A673 (cell line): ENCODE results near the gene RNFT2.

Experiments
- EZH2 ChIP-seq: fragments of 200-600 bp; sonication (generic); IDR thresholded peaks from 2 replicates; pipeline ENCODE4 v1.6.1; 2017; ENCODE audit warnings: borderline replicate concordance, low read depth, mild to moderate bottlenecking, mixed read lengths, antibody characterized with exemption, low read length; ENCODE audit not compliant: poor library complexity, severe bottlenecking
- TF ChIP-seq, protein P1 (sequence below): fragments of 300-800, 200-600 bp; sonication (generic); conservative IDR thresholded peaks from 2 replicates; pipeline ENCODE4 v1.5.1; 2017; ENCODE audit warnings: low read depth, mild to moderate bottlenecking, antibody characterized with exemption, low read length, moderate library complexity, mixed read lengths

DNA sequence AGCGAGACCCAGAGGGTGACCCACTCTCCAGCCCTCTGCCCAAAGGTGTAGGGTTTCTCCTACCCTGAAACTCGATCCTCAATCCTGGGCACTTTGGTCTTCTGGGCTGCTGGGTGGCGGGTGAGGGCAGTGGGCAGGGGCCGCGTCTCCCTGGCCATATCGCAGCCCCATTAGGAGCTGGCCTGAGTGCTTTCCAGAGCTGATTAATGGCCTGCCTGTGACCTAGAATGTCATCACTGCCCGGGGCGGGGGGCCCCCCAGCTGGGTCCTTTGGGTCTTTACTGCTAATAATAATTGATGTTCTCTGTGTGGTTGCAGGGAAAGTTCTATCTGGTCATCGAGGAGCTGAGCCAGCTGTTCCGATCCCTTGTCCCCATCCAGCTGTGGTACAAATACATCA lies 95.4 kb downstream of the RNFT2 start:
- TF ChIP-seq, protein P1, sequence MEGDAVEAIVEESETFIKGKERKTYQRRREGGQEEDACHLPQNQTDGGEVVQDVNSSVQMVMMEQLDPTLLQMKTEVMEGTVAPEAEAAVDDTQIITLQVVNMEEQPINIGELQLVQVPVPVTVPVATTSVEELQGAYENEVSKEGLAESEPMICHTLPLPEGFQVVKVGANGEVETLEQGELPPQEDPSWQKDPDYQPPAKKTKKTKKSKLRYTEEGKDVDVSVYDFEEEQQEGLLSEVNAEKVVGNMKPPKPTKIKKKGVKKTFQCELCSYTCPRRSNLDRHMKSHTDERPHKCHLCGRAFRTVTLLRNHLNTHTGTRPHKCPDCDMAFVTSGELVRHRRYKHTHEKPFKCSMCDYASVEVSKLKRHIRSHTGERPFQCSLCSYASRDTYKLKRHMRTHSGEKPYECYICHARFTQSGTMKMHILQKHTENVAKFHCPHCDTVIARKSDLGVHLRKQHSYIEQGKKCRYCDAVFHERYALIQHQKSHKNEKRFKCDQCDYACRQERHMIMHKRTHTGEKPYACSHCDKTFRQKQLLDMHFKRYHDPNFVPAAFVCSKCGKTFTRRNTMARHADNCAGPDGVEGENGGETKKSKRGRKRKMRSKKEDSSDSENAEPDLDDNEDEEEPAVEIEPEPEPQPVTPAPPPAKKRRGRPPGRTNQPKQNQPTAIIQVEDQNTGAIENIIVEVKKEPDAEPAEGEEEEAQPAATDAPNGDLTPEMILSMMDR, result no peak
- no peak for TF ChIP-seq EZH2
